GM13976 (cell line): ENCODE results near the gene PRRX2.

Source experiments
- DNase-seq: peaks from one replicate; pipeline ENCODE4 v3.0.0; 2012; ENCODE audit warnings: low spot score
- in situ Hi-C: fragments of 300-500 bp; cut with MboI; formaldehyde crosslinking; loops from one replicate; pipeline ENCODE4 v1.12.0; 2022; ENCODE audit warnings: low sequenced_read_pairs, mixed read lengths, inconsistent platforms; ENCODE audit not compliant: unreplicated experiment
- TF ChIP-seq, protein P1 (sequence below): IDR thresholded peaks from 2 replicates; pipeline ENCODE4 v1.5.1; 2012; ENCODE audit warnings: borderline replicate concordance, mild to moderate bottlenecking; ENCODE audit not compliant: insufficient read depth; ENCODE audit errors: extremely low read depth, missing control alignments, control extremely low read depth

PRRX2 gene

DNA sequence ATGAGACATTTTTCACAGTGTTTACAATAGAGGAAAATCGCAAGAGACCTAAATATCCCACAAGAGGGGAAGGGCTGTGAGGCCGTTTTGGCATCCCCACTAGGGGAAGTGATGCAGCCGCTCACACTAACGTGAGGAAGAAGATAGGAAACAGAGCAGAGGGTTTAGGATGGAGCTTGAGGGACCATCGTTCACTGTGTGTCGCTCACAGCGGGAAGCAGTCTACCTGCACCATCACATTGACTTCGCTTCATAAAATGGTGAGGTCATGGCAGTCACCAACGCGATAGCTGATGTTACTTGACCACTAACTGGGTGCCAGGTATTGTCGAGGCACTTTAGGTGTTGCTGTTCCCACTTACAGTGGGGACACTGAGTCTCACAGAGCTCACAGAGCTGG, 35.6 kb downstream of the PRRX2 start:
- DNase-seq, result no peak
- TF ChIP-seq, protein P1, sequence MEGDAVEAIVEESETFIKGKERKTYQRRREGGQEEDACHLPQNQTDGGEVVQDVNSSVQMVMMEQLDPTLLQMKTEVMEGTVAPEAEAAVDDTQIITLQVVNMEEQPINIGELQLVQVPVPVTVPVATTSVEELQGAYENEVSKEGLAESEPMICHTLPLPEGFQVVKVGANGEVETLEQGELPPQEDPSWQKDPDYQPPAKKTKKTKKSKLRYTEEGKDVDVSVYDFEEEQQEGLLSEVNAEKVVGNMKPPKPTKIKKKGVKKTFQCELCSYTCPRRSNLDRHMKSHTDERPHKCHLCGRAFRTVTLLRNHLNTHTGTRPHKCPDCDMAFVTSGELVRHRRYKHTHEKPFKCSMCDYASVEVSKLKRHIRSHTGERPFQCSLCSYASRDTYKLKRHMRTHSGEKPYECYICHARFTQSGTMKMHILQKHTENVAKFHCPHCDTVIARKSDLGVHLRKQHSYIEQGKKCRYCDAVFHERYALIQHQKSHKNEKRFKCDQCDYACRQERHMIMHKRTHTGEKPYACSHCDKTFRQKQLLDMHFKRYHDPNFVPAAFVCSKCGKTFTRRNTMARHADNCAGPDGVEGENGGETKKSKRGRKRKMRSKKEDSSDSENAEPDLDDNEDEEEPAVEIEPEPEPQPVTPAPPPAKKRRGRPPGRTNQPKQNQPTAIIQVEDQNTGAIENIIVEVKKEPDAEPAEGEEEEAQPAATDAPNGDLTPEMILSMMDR, result no peak
- in situ Hi-C loops, result no loop called here

DNA sequence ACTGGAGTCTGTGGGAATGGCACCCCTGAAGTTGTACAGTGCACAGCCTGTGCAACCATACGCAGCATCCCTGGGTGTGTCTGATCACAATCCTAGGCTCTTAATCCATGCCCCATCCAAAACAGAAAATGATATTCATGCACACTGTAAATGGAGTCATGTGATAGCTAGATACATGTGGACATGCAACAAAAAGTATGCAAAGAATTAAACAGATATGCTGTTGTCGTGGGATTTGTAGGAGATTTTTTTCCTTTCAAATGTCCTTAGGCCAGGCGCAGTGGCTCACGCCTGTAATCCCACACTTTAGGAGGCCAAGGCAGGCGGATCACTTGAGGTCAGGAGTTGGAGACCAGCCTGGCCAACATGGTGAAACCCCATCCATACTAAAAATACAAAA, 36.1 kb downstream of the PRRX2 start:
- no peak for DNase-seq
- TF ChIP-seq, protein P1, result no peak
- in situ Hi-C loops, result no loop called here

DNA sequence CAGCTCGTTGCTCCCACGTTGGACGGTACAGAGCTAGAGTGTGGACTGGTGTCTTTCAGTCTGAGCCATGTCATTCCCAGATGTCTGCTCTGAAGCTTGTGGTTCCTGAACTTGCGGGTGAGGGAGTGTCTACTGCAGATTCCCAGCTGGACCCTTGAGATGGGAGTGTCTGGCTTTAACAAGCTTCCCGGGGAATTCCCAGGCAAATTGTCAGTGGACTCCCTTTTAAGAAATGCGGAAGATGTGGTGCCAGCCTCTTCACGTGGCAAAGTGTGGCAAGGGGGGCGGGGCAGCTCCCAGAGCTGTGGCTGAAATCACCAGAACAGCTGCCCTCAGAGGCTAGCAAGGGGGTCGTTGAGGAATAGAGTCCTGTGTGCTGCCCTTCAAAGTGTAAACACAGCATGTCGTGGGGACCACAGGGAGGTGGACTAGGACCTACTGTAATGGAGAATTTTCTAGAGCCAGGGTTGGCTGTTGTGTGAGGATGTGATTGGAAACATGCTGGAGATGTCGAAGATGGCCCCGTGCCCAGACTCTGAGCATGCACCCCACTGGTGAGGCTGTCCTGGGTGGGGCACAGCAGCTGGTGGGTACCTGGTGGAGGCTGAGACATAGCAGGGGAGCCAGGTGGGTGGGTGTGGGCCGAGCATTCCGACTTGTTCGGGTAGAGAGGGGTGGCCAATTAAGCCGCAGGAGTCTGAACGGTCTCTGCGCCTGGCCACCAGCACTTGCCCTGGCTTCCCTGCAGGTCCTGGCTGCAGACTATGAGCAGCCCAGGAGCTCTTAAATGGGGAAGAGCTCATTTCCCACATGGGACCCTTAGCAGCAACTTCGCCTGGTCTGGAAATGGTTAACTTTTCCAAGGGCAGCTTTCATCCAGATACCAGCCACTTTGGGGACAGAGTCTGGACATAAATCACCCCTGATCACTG, 37.4 kb downstream of the PRRX2 start:
- no peak for DNase-seq
- in situ Hi-C loops, result no loop called here
- TF ChIP-seq, protein P1, result no peak

DNA sequence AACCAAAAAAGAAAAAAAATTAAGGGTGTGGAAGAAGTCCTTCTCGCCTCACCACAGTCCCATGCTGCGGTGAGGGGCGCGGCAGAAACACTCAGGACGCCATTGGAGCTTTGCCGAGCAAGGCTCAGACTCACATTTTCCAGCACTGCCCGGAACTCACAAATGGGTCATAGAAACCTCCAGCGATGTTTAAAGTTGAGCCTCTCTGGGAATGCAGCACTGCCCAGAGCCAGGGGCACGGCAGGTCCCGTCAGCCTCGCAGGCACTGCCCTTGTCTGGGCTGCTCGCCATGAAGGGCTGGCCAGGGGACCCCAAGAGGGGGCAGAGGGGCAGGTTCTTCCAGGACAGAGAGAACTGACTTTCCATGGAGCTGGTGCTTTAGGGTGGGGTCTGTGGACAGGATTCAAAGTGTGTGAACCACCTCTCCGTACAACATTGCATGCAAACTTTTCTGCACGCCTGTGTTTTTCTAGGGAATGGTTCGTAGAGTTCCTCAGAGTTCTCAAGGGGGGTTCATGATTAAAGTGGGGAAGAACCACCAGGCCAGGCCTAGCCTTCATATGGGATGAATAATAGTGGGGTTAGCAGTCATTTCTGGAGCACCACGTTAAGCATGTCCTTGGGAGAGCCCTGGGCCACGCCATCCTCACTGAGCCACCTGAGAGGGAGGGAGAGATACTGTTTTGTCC, 38.4 kb downstream of the PRRX2 start:
- DNase-seq, result no peak
- in situ Hi-C loops, result no loop called here
- TF ChIP-seq, protein P1, result no peak

DNA sequence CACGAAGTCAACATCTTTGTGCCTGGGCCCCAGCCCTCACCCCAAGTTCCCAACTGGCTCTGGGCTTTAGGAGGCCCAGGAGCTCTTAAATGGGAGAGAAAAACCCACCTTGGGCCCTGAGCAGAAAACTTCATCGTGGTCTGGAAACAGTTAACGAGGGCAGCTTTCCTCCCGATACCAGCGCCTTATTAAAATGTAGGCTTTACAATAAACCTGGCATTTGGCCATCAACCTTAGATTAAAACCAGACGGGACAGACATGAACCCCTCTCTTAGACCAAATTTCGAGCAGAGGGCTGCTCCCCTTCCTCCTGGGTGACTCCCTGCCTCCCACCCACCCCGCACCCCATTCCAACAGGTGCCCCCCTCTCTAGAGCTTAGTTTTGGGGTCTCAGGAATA, 39.4 kb downstream of the PRRX2 start:
- in situ Hi-C loops, result no loop called here
- TF ChIP-seq, protein P1, result no peak

DNA sequence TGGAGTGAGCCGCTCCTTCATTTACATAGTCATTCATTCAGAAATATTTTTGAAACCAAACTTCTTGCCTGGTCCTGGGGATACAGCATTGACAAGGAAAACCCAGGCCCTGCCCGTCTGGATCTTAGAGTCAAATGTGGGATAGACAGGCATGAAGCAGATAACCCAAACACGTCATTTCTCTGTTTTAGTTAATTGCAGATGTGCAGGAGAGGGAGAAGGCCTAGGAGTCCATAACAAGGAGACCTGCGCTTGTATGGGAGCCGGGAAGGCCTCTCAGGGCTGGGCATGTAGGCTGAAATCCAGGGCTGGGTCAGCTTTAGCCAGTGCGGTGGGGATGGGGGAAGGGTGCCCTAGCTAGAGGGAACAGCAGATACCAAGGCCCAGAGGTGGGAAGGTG, 43.3 kb downstream of the PRRX2 start:
- TF ChIP-seq, protein P1, result no peak
- in situ Hi-C loops, result no loop called here
- DNase-seq, result no peak

More for the DNA sequence above, 39.4 kb downstream of the PRRX2 start:
- DNase-seq, result no peak
